Mesenchymal stem cell (in vitro differentiated cells and primary cell): Measurements from ENCODE around the gene SH3TC1.
A peak's percentile ranks its signal among the peaks of the same experiment; 100 is the strongest.

Source experiments
- DNase-seq: peaks from one replicate; pipeline ENCODE4 v3.0.0-alpha.2; 2013
- H2AFZ ChIP-seq: one replicate; pipeline ENCODE4 v1.6.1; 2013; ENCODE audit warnings: low read depth, mild to moderate bottlenecking, control low read depth, inconsistent platforms, low read length, moderate library complexity
- H2AK5ac ChIP-seq: 2 replicates; pipeline ENCODE4 v1.6.1; 2013; ENCODE audit warnings: low read length, moderate library complexity, mild to moderate bottlenecking, inconsistent platforms; ENCODE audit not compliant: severe bottlenecking
- H2BK120ac ChIP-seq: one replicate; pipeline ENCODE4 v1.6.1; 2013; ENCODE audit warnings: low read depth, mild to moderate bottlenecking, inconsistent platforms, low read length, moderate library complexity
- H2BK12ac ChIP-seq, 2 experiments: one replicate each; pipeline ENCODE4 v1.6.1; 2013; ENCODE audit warnings: inconsistent platforms in 2 of 2, low read length in 2 of 2, mild to moderate bottlenecking in 2 of 2, moderate library complexity in 2 of 2, control low read depth in 1 of 2
- H2BK15ac ChIP-seq: one replicate; pipeline ENCODE4 v1.6.1; 2013; ENCODE audit warnings: mild to moderate bottlenecking, low read depth, inconsistent platforms; ENCODE audit not compliant: poor library complexity, severe bottlenecking
- H2BK5ac ChIP-seq: 2 replicates; pipeline ENCODE4 v1.6.1; 2013; ENCODE audit warnings: low read depth, mild to moderate bottlenecking, low read length, control low read depth, inconsistent platforms; ENCODE audit not compliant: poor library complexity, severe bottlenecking
- H3K14ac ChIP-seq, 2 experiments: one replicate each; pipeline ENCODE4 v1.6.1; 2013; ENCODE audit warnings: inconsistent platforms in 2 of 2, low read length in 2 of 2, control low read depth in 1 of 2, mild to moderate bottlenecking in 1 of 2, moderate library complexity in 1 of 2
- H3K18ac ChIP-seq, 2 experiments: one replicate each; pipeline ENCODE4 v1.6.1; 2013; ENCODE audit warnings: inconsistent platforms in 2 of 2, low read length in 2 of 2, control low read depth in 1 of 2, low read depth in 1 of 2, mild to moderate bottlenecking in 1 of 2
- H3K23ac ChIP-seq, 2 experiments: one replicate each; pipeline ENCODE4 v1.6.1; 2013; ENCODE audit warnings: inconsistent platforms in 2 of 2, low read length in 2 of 2, mild to moderate bottlenecking in 2 of 2, moderate library complexity in 2 of 2, control low read depth in 1 of 2
- H3K27ac ChIP-seq: 2 replicates; pipeline ENCODE4 v1.5.1; 2013; ENCODE audit warnings: mild to moderate bottlenecking, moderate library complexity, low read length, control low read depth, inconsistent platforms; ENCODE audit not compliant: poor library complexity, severe bottlenecking
- H3K27me3 ChIP-seq, 2 experiments: 2 replicates each; pipeline versions ENCODE4 v1.6.1 to v1.7.0; 2013; ENCODE audit warnings: low read length in 2 of 2, mild to moderate bottlenecking in 2 of 2, moderate library complexity in 2 of 2, control low read depth in 1 of 2, inconsistent platforms in 1 of 2; ENCODE audit not compliant: control insufficient read depth in 1 of 2, insufficient read depth in 1 of 2
- H3K36me3 ChIP-seq, 2 experiments: 2 replicates each; pipeline versions ENCODE4 v1.6.1 to v1.7.0; 2013; ENCODE audit warnings: low read length in 2 of 2, control low read depth in 1 of 2, inconsistent platforms in 1 of 2, low read depth in 1 of 2, mild to moderate bottlenecking in 1 of 2; ENCODE audit not compliant: insufficient read depth in 2 of 2, control insufficient read depth in 1 of 2
- H3K4ac ChIP-seq, 2 experiments: one replicate each; pipeline ENCODE4 v1.6.1; 2013; ENCODE audit warnings: inconsistent platforms in 2 of 2, low read length in 2 of 2, mild to moderate bottlenecking in 2 of 2, moderate library complexity in 2 of 2, control low read depth in 1 of 2, low read depth in 1 of 2
- H3K4me1 ChIP-seq: 2 replicates; pipeline ENCODE4 v1.6.1; 2013; ENCODE audit warnings: low read depth, low read length, control low read depth; ENCODE audit not compliant: control insufficient read depth, insufficient read depth
- H3K4me2 ChIP-seq: 2 replicates; pipeline ENCODE4 v1.6.1; 2013; ENCODE audit warnings: low read length, mild to moderate bottlenecking, inconsistent platforms; ENCODE audit not compliant: poor library complexity, severe bottlenecking
- H3K4me3 ChIP-seq, 2 experiments: 2 replicates each; pipeline versions ENCODE4 v1.5.1 to v1.7.0; 2013; ENCODE audit warnings: low read length in 2 of 2, mild to moderate bottlenecking in 2 of 2, control low read depth in 1 of 2, low read depth in 1 of 2; ENCODE audit not compliant: insufficient read depth in 1 of 2
- H3K79me1 ChIP-seq: replicated peaks from 2 replicates; pipeline ENCODE4 v1.6.1; 2013; ENCODE audit warnings: mild to moderate bottlenecking, control low read depth, low read length, inconsistent platforms; ENCODE audit not compliant: poor library complexity, severe bottlenecking
- H3K9ac ChIP-seq: 2 replicates; pipeline ENCODE4 v1.7.0; 2013; ENCODE audit warnings: mild to moderate bottlenecking, low read length, moderate library complexity
- H3K9me3 ChIP-seq: 2 replicates; pipeline ENCODE4 v1.7.0; 2013; ENCODE audit warnings: mild to moderate bottlenecking, low read length; ENCODE audit not compliant: control insufficient read depth
- H4K8ac ChIP-seq: one replicate; pipeline ENCODE4 v1.6.1; 2013; ENCODE audit warnings: inconsistent platforms, mild to moderate bottlenecking, low read length, moderate library complexity
- H4K91ac ChIP-seq: one replicate; pipeline ENCODE4 v1.6.1; 2013; ENCODE audit warnings: mild to moderate bottlenecking, low read length, inconsistent platforms
- WGBS: methylation state at CpG from one replicate; pipeline ENCODE4 v1.1.7; 2013; ENCODE audit warnings: mixed read lengths; 5-methylcytosine and 5-hydroxymethylcytosine counted together

The SH3TC1 gene

DNA sequence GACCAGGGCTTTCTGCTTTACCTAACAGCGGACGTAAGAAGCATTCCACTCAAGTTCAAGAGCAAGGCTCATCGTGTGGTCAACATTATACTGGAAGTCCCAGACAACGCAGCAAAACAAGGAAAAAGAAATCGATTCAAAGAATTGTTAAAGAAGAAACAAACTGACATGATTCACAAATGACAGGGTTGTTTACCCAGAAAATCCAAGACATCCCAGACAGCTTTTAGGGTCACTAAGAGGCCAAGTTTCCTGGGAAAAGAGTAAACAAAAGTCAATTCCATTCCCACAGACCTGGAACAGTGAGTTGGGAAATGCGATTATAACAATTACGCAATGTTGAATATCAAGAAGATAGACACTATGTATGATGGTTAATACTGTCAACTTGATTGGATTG, 49.0 kb downstream of the SH3TC1 start:
- Histone ChIP-seq H2BK15ac (no peak overlapping the region), H2BK120ac (peak overlapping the region; percentile 80), H3K4me2 (no peak overlapping the region), H3K23ac (no peak overlapping the region), H3K4ac (no peak overlapping the region), H3K9me3 (no peaks in the 10 kb centered on the region), H2BK12ac (peak overlapping the region; percentile 32 to 81), H3K18ac (peak overlapping the region in 1 of 2 experiments; percentile 26), H2BK5ac (no peak overlapping the region), H2AK5ac (no peak overlapping the region), H4K91ac (no peak overlapping the region), H3K14ac (no peak overlapping the region), H3K27me3 (peaks cover 5 to 8% of the 10 kb centered on the region in 2 experiments), H3K79me1 (no peaks in the 10 kb centered on the region), H4K8ac (no peak overlapping the region), H3K4me1 (peaks cover 4% of the 10 kb centered on the region), H2AFZ (no peak overlapping the region), H3K27ac (no peak overlapping the region), H3K9ac (peak overlapping the region; percentile 44), H3K4me3 (peak overlapping the region in 1 of 2 experiments; percentile 21), H3K36me3 (no peaks in the 10 kb centered on the region)
- DNase-seq: peak; percentile 71
- 62% methylated on average over 7 of the region's 7 CpGs for WGBS

DNA sequence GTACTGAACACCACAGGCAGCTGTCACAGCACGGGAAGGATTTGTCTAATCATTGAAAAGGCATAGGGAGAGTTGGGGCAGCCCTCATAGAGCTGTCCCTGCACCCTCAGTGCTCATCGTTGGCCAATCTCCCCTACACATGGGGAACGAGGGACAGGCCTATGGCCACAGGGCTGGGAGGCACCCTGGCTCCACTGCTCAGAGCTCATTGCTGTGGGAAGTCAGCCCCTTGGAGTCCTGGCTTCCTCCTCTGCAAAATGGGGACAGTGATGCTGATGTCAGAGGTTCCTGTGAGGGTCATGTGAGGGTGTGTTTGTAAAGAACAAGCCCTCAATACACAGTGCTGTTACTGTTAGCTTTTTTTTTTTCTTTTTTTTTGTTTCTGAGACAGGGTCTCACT, 51.1 kb downstream of the SH3TC1 start:
- 88% methylated on average over 3 of the region's 3 CpGs for WGBS
- no peak overlapping the region for H2BK15ac ChIP-seq

DNA sequence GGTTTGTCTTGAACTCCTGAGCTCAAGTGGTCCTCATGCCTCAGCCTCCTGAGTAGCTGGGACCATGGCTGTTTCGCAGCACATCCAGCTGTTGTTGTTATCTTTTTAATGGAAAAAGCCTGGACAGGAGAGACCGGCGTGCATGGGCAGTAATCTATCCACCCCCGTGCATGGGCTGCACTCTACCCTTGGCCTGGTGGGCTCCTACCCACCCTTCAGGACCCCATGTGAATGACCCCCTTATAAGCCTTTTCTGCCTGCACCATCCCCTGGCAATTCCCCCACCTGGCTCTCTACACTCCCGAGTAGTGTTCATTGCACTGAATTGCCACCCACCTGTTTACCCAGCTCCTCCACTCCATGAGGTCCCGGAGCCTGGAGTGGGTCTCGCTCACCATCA, 51.5 kb downstream of the SH3TC1 start:
- Histone ChIP-seq H2BK120ac (no peak overlapping the region), H3K9ac (no peak overlapping the region), H2BK15ac (no peak overlapping the region), H2AFZ (no peak overlapping the region), H2BK5ac (no peak overlapping the region), H3K36me3 (no peaks in the 10 kb centered on the region), H4K91ac (no peak overlapping the region), H3K18ac (no peak overlapping the region), H3K79me1 (no peaks in the 10 kb centered on the region), H4K8ac (no peak overlapping the region), H3K9me3 (no peaks in the 10 kb centered on the region), H3K27ac (no peak overlapping the region), H3K27me3 (peaks cover 4 to 8% of the 10 kb centered on the region in 2 experiments), H3K4me3 (no peak overlapping the region), H3K23ac (no peak overlapping the region), H3K4me2 (no peak overlapping the region), H3K14ac (no peak overlapping the region), H2BK12ac (no peak overlapping the region), H3K4me1 (peaks cover 2% of the 10 kb centered on the region), H3K4ac (no peak overlapping the region), H2AK5ac (no peak overlapping the region)
- 94% methylated on average over 7 of the region's 7 CpGs for WGBS
- DNase-seq: no peak

More for the DNA sequence above, 51.1 kb downstream of the SH3TC1 start:
- no peak overlapping the region for H2AK5ac ChIP-seq
- no peak overlapping the region for H3K23ac ChIP-seq
- no peak overlapping the region for H3K4me3 ChIP-seq
- no peak overlapping the region for H3K4ac ChIP-seq
- H2BK120ac ChIP-seq: no peak overlapping the region
- H4K8ac ChIP-seq: no peak overlapping the region
- no peak overlapping the region for H2AFZ ChIP-seq
- H3K27me3 ChIP-seq: peaks cover 5 to 8% of the 10 kb centered on the region in 2 experiments
- no peaks in the 10 kb centered on the region for H3K9me3 ChIP-seq
- no peak overlapping the region for H3K9ac ChIP-seq
- H3K79me1 ChIP-seq: no peaks in the 10 kb centered on the region
- H2BK12ac ChIP-seq: peak overlapping the region in 1 of 2 experiments; percentile 80
- H3K36me3 ChIP-seq: no peaks in the 10 kb centered on the region
- H2BK5ac ChIP-seq: no peak overlapping the region
- no peak overlapping the region for H3K27ac ChIP-seq
- H3K14ac ChIP-seq: peak overlapping the region in 1 of 2 experiments; percentile 70
- no peak overlapping the region for H4K91ac ChIP-seq
- DNase-seq: no peak
- peaks cover 2% of the 10 kb centered on the region for H3K4me1 ChIP-seq
- no peak overlapping the region for H3K4me2 ChIP-seq
- H3K18ac ChIP-seq: peak overlapping the region; percentile 12 to 70

DNA sequence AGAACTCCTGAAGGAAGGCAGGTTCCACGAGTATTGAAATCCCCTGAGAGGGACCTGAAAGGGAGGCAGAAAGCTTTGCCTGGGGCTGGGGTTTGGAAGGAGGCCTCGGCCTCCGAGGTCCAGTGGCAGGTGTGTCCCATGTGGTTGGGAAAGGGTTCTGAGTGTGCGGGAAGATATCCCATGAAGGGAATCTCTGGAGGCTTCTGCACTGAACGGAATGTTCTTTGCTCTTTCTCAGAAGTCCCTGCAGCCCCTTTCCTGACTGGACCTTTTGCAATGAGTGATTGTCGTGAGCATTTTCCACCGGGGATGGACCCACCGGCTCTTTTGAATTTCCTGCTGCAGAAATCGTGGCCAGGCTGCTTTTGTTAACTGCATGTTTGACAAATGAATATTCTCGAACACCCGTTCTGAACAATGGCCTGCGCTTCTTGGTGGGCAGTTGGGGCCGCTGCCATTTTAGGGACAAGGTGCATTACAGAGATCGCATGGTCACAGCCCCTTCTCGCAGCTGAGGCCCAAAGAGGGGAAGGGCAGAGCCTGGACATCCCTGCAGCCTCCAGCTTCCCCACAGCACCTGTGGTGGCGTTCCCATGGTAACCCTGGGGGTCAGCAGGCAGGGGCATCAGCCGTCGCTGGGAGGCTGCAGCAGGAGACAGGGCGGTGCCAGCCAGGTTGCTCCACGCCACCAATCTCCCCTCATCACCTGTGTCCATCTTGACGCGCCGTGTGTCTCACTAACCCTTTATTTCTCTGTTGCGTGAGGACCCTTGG, 52.2 kb downstream of the SH3TC1 start:
- Histone ChIP-seq H3K4me1 (peaks cover 5% of the 10 kb centered on the region), H3K18ac (no peak overlapping the region)

More for the DNA sequence above, 52.2 kb downstream of the SH3TC1 start:
- H4K8ac ChIP-seq: no peak overlapping the region
- no peaks in the 10 kb centered on the region for H3K79me1 ChIP-seq
- H3K23ac ChIP-seq: no peak overlapping the region
- no peak overlapping the region for H2BK120ac ChIP-seq
- H3K27ac ChIP-seq: no peak overlapping the region
- H2BK12ac ChIP-seq: no peak overlapping the region
- H3K4me3 ChIP-seq: no peak overlapping the region
- no peaks in the 10 kb centered on the region for H3K36me3 ChIP-seq
- no peak overlapping the region for H2AFZ ChIP-seq
- H3K4ac ChIP-seq: no peak overlapping the region
- DNase-seq: no peak
- WGBS: 89% methylated on average over 24 of the region's 24 CpGs
- H3K4me2 ChIP-seq: no peak overlapping the region
- peak overlapping the region; percentile 4 for H4K91ac ChIP-seq
- peaks cover 0 to 4% of the 10 kb centered on the region in 2 experiments for H3K27me3 ChIP-seq
- no peak overlapping the region for H2BK15ac ChIP-seq
- H3K14ac ChIP-seq: no peak overlapping the region
- no peak overlapping the region for H2BK5ac ChIP-seq
- H3K9me3 ChIP-seq: no peaks in the 10 kb centered on the region
- no peak overlapping the region for H3K9ac ChIP-seq
- no peak overlapping the region for H2AK5ac ChIP-seq
